ENCODE measurements around the gene CBFA2T2. TPM values are rescaled to one million over a fixed set of nuclear protein-coding genes. Genes with fewer than 3 reads are reported as not detected.

The CBFA2T2 gene
- total RNA-seq, 1 experiment from 2014 or later: 13.1 TPM

- no peak overlapping the region for H3K4me3 ChIP-seq (ENCODE audit: low read depth, low read length, poor library complexity, severe bottlenecking)
- H3K9me3 ChIP-seq (ENCODE audit: low read depth, low read length, poor library complexity, severe bottlenecking): no peaks in the 10 kb centered on the region
- H3K27ac ChIP-seq (ENCODE audit: low read depth, low read length, poor library complexity, severe bottlenecking): no peak overlapping the region
- no peak for DNase-seq (ENCODE audit: low spot score)
- intact Hi-C loops (cut with micrococcal nuclease; ENCODE audit: unreplicated experiment): no loop called here
- BruUV-seq (replicated peaks): no TSS peak
- ChIA-PET POLR2A (ENCODE audit: low non-redundant PET) (no interaction called here), CTCF (no interaction called here)
- peaks cover 4% of the 10 kb centered on the region for H3K36me3 ChIP-seq (ENCODE audit: insufficient read depth, low read length, poor library complexity, severe bottlenecking)
- H3K27me3 ChIP-seq (replicated peaks; ENCODE audit: insufficient read depth, low read depth, low read length, poor library complexity): no peaks in the 10 kb centered on the region
- H3K4me1 ChIP-seq (ENCODE audit: insufficient read depth, low read length, poor library complexity, severe bottlenecking): no peaks in the 10 kb centered on the region
- TF ChIP-seq EZH2 (IDR thresholded peaks at IDR 0.05; ENCODE audit: borderline replicate concordance, low read depth, low read length, poor library complexity, severe bottlenecking) (no peak), CTCF (conservative IDR thresholded peaks at IDR 0.05; ENCODE audit: low read depth, low read length) (no peak)
Measured at GRCh38 chr20:33604084-33604990, 114.4 kb downstream of the CBFA2T2 start.

GRCh38 chr20:33604991-33605370 is 115.1 kb downstream of the CBFA2T2 start:
- TF ChIP-seq EZH2 (IDR thresholded peaks at IDR 0.05; ENCODE audit: borderline replicate concordance, low read depth, low read length, poor library complexity, severe bottlenecking) (no peak), CTCF (conservative IDR thresholded peaks at IDR 0.05; ENCODE audit: low read depth, low read length) (no peak)
- no TSS peak for BruUV-seq (replicated peaks)
- Histone ChIP-seq H3K4me1 (ENCODE audit: insufficient read depth, low read length, poor library complexity, severe bottlenecking) (no peaks in the 10 kb centered on the region), H3K4me3 (ENCODE audit: low read depth, low read length, poor library complexity, severe bottlenecking) (no peak overlapping the region), H3K27me3 (replicated peaks; ENCODE audit: insufficient read depth, low read depth, low read length, poor library complexity) (no peaks in the 10 kb centered on the region), H3K36me3 (ENCODE audit: insufficient read depth, low read length, poor library complexity, severe bottlenecking) (peaks cover 4% of the 10 kb centered on the region), H3K27ac (ENCODE audit: low read depth, low read length, poor library complexity, severe bottlenecking) (no peak overlapping the region), H3K9me3 (ENCODE audit: low read depth, low read length, poor library complexity, severe bottlenecking) (no peaks in the 10 kb centered on the region)
- intact Hi-C loops (cut with micrococcal nuclease; ENCODE audit: unreplicated experiment): no loop called here
- DNase-seq (ENCODE audit: low spot score): no peak
- ChIA-PET POLR2A (ENCODE audit: low non-redundant PET) (no interaction called here), CTCF (no interaction called here)

- Histone ChIP-seq H3K36me3 (ENCODE audit: insufficient read depth, low read length, poor library complexity, severe bottlenecking) (peaks cover 4% of the 10 kb centered on the region), H3K4me1 (ENCODE audit: insufficient read depth, low read length, poor library complexity, severe bottlenecking) (no peaks in the 10 kb centered on the region), H3K4me3 (ENCODE audit: low read depth, low read length, poor library complexity, severe bottlenecking) (no peak overlapping the region), H3K27me3 (replicated peaks; ENCODE audit: insufficient read depth, low read depth, low read length, poor library complexity) (no peaks in the 10 kb centered on the region), H3K9me3 (ENCODE audit: low read depth, low read length, poor library complexity, severe bottlenecking) (no peaks in the 10 kb centered on the region), H3K27ac (ENCODE audit: low read depth, low read length, poor library complexity, severe bottlenecking) (no peak overlapping the region)
- POLR2A ChIA-PET (ENCODE audit: low non-redundant PET): no interaction called here
- intact Hi-C loops (cut with micrococcal nuclease; ENCODE audit: unreplicated experiment): no loop called here
- TF ChIP-seq EZH2 (IDR thresholded peaks at IDR 0.05; ENCODE audit: borderline replicate concordance, low read depth, low read length, poor library complexity, severe bottlenecking): no peak
- TF ChIP-seq CTCF (conservative IDR thresholded peaks at IDR 0.05; ENCODE audit: low read depth, low read length): no peak
- CTCF ChIA-PET: no interaction called here
- DNase-seq (ENCODE audit: low spot score): no peak
- no TSS peak for BruUV-seq (replicated peaks)
Measured at GRCh38 chr20:33606118-33606771, 116.3 kb downstream of the CBFA2T2 start.

All from A673 (cell line).